Esophagus muscularis mucosa (tissue), 4 donors: ENCODE data around the gene YOD1. TPM values are rescaled to one million over a fixed set of nuclear protein-coding genes. Genes with fewer than 3 reads are reported as not detected.

Source experiments
- DNase-seq: peaks from one replicate; pipeline ENCODE4 v3.0.0-alpha.2; 2017; ENCODE audit errors: extremely low spot score
- H3K27ac ChIP-seq, 4 donors: fragments of 200-600 bp; sonication (generic); replicated peaks in 1 of 4; 1 replicate in 3 of 4; 2 replicates in 1 of 4; pipeline ENCODE4 v1.5.1; 2016 to 2019; ENCODE audit warnings: mild to moderate bottlenecking in 1 of 4
- H3K27me3 ChIP-seq, 4 donors: fragments of 200-600 bp; sonication (generic); one replicate each; pipeline versions ENCODE4 v1.5.1 to v1.6.0; 2016 to 2019
- H3K36me3 ChIP-seq, 4 donors: fragments of 200-600 bp; sonication (generic); one replicate each; pipeline ENCODE4 v1.5.1; 2016 to 2019
- H3K4me1 ChIP-seq, 4 donors: fragments of 200-600 bp; sonication (generic); one replicate each; pipeline ENCODE4 v1.5.1; 2016 to 2019
- H3K4me3 ChIP-seq, 4 donors: fragments of 200-600 bp; sonication (generic); 1 replicate in 2 of 4; 2 replicates in 2 of 4; pipeline ENCODE4 v1.5.1; 2016 to 2019; ENCODE audit warnings: mild to moderate bottlenecking in 4 of 4, moderate library complexity in 1 of 4
- H3K9me3 ChIP-seq, 4 donors: fragments of 200-600 bp; sonication (generic); 1 replicate in 3 of 4; 2 replicates in 1 of 4; pipeline ENCODE4 v1.5.1; 2016 to 2019
- EP300 ChIP-seq: sonication (generic); formaldehyde crosslinking; IDR thresholded peaks from one replicate; pipeline ENCODE4 v1.6.1; 2017; ENCODE audit warnings: antibody characterized with exemption
- POLR2A ChIP-seq: fragments of 450-650 bp; IDR thresholded peaks from one replicate; pipeline ENCODE4 v1.6.1; 2017; ENCODE audit warnings: antibody characterized with exemption, moderate library complexity, mild to moderate bottlenecking, low read depth
- POLR2AphosphoS5 ChIP-seq, 2 donors: sonication (generic); formaldehyde crosslinking; IDR thresholded peaks; one replicate each; pipeline ENCODE4 v1.6.1; 2017; ENCODE audit warnings: antibody characterized with exemption in 2 of 2
- WGBS: methylation state at CpG from one replicate; pipeline ENCODE4 v1.1.5; 2018; 5-methylcytosine and 5-hydroxymethylcytosine counted together
- intact Hi-C: fragments of 100-400 bp; cut with DNase I; formaldehyde crosslinking; loops from one replicate; pipeline ENCODE4 v1.15.1; 2023
- total RNA-seq, 4 donors: library from RNA; depleted of rRNA; stranded (reverse); fragments of >200 nt; gene quantifications; one replicate each; pipeline versions ENCODE4 v1.1.0 to v1.2.1, GENCODE V29; 2016
- TF ChIP-seq, protein P1 (sequence below), 3 experiments: fragments of 200-600 bp in 2 of 3; fragments of 450-650 bp in 1 of 3; sonication (generic) in 2 of 3; IDR thresholded peaks; one replicate each; pipeline ENCODE4 v1.5.1; 2017 to 2019; ENCODE audit warnings: antibody characterized with exemption in 3 of 3, mild to moderate bottlenecking in 2 of 3, moderate library complexity in 1 of 3

YOD1 gene
- total RNA-seq, 4 donors from 2014 or later = 6.3 to 8.5 (median 7.2) TPM

DNA sequence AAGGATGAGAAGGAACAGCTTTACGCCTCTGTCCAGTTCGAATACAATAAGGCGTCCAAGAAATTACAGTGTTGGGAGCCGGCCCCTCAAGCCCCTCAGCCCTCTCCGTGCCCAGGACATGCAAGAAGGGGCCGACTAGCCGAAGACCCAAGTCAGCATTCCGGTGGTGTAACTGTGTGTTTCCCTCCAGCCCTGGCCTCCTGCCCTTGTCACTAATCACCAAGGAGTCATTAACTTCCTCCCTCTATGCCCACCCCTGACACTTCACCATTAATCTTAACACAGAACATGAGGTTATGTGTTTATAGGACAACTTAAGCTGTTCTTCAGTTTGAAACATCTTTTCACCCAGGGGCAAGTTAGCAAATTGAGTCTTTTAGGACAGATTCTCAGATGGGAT, 21.2 kb upstream of the YOD1 start:
- H3K27me3 ChIP-seq = no peaks in the 10 kb centered on the region
- intact Hi-C loops = loop anchor here (10.0 kb wide), 1 partner anchor 337 kb away; no protein-coding TSS in a partner anchor
- TF ChIP-seq EP300 (no peak), POLR2AphosphoS5 (IDR thresholded peaks at IDR 0.05) (no peak), POLR2A (no peak)
- TF ChIP-seq, protein P1, sequence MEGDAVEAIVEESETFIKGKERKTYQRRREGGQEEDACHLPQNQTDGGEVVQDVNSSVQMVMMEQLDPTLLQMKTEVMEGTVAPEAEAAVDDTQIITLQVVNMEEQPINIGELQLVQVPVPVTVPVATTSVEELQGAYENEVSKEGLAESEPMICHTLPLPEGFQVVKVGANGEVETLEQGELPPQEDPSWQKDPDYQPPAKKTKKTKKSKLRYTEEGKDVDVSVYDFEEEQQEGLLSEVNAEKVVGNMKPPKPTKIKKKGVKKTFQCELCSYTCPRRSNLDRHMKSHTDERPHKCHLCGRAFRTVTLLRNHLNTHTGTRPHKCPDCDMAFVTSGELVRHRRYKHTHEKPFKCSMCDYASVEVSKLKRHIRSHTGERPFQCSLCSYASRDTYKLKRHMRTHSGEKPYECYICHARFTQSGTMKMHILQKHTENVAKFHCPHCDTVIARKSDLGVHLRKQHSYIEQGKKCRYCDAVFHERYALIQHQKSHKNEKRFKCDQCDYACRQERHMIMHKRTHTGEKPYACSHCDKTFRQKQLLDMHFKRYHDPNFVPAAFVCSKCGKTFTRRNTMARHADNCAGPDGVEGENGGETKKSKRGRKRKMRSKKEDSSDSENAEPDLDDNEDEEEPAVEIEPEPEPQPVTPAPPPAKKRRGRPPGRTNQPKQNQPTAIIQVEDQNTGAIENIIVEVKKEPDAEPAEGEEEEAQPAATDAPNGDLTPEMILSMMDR (IDR thresholded peaks at IDR 0.05) = no peak
- no peak overlapping the region for H3K27ac ChIP-seq
- peaks cover 22 to 88% (median 59%) of the 10 kb centered on the region in 4 donors for H3K36me3 ChIP-seq
- H3K4me3 ChIP-seq = no peak overlapping the region
- 64% methylated on average over 8 of the region's 8 CpGs for WGBS
- H3K4me1 ChIP-seq = peaks cover 0 to 27% (median 2%) of the 10 kb centered on the region in 4 donors
- no peak for DNase-seq
- no peaks in the 10 kb centered on the region for H3K9me3 ChIP-seq

DNA sequence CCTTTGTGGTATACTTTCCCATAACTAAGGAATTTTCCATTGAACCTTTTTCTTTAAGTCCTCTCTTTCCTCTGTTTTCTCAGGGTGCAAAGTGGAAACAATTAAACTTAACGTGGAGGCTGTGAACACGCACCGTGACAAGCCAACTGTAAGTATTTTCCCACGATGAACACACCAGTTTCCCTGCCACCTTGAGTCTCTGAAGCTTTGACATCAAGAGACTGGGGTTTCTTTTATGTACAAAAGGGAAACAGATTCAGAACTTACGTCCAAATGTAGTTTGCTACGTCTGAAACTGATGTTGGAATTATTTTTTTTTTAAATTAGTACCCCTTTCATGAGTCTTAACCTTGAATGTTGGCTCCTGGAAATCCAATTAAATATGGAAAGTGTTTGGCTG, 20.4 kb upstream of the YOD1 start:
- TF ChIP-seq, protein P1 (IDR thresholded peaks at IDR 0.05) = no peak
- TF ChIP-seq EP300 (no peak), POLR2AphosphoS5 (IDR thresholded peaks at IDR 0.05) (no peak), POLR2A (no peak)
- no peak for DNase-seq
- intact Hi-C loops = loop anchor here (10.0 kb wide), 1 partner anchor 337 kb away; no protein-coding TSS in a partner anchor
- Histone ChIP-seq H3K4me3 (no peak overlapping the region), H3K27ac (no peak overlapping the region), H3K27me3 (no peaks in the 10 kb centered on the region), H3K4me1 (peaks cover 0 to 19% (median 0%) of the 10 kb centered on the region in 4 donors), H3K36me3 (peaks cover 24 to 89% (median 66%) of the 10 kb centered on the region in 4 donors), H3K9me3 (no peaks in the 10 kb centered on the region)
- 94% methylated on average over 6 of the region's 6 CpGs for WGBS

DNA sequence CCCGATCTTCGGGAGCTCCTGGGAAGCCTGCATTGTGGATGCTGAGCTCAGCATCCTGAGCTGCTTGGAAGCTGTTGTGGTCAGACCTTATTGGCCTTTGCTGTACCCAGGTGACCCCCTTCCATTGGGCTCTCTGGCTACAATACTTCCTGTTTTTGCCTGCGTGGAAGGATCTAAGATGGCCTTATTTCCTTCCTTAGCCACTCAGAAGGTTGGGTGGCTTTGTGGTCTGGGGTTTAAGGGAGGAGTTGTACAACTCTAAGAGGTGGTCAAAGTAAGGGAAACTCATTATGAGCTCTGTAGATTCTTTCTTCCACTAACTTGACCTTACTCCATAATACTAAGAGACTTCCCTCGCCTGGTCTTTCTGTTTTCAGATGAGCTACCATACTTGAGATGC, 19.8 kb upstream of the YOD1 start:
- WGBS = 85% methylated on average over 4 of the region's 4 CpGs
- intact Hi-C loops = loop anchor here (10.0 kb wide), 1 partner anchor 336 kb away; no protein-coding TSS in a partner anchor
- Histone ChIP-seq H3K4me1 (peaks cover 0 to 16% (median 0%) of the 10 kb centered on the region in 4 donors), H3K27ac (no peak overlapping the region), H3K27me3 (no peaks in the 10 kb centered on the region), H3K36me3 (peaks cover 24 to 91% (median 69%) of the 10 kb centered on the region in 4 donors), H3K4me3 (no peak overlapping the region), H3K9me3 (no peaks in the 10 kb centered on the region)
- DNase-seq = no peak
- TF ChIP-seq POLR2AphosphoS5 (IDR thresholded peaks at IDR 0.05) = no peak
- no peak for TF ChIP-seq EP300
- TF ChIP-seq POLR2A = no peak

DNA sequence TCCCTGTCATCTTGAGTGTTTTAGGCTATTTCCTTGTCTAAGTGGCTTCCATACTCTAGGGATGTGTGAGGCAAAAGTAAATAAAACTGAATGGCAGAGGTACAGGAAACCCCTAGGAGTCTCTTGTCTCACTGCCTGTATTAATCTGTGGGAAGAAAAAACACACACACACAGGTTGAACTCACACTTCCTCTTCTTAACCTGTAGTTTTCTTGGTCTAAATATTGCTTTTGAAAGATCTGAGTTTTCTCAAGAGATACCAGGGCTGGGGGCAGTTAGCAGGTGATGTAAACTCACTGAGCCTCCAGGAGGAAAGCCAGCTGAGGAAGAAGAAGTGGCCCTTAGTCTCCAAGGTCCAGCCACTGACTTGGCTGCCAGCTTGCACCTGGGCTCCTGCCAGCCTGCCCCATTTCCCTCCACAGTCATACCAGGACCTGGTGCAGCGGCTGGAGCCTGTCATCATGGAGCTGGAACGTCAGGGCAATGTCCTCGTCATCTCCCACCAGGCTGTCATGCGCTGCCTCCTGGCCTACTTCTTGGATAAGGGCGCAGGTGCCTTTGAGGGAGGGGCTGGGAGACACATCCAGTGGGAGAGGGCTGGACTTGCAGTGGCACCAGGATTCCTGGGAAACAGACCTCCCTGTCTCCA, 19.0 kb upstream of the YOD1 start:
- Histone ChIP-seq H3K4me1 (peaks cover 0 to 16% (median 1%) of the 10 kb centered on the region in 4 donors), H3K9me3 (no peaks in the 10 kb centered on the region), H3K4me3 (no peak overlapping the region), H3K36me3 (peaks cover 24 to 97% (median 75%) of the 10 kb centered on the region in 4 donors), H3K27ac (no peak overlapping the region), H3K27me3 (no peaks in the 10 kb centered on the region)
- WGBS = 82% methylated on average over 2 of the region's 5 CpGs
- TF ChIP-seq, protein P1 (IDR thresholded peaks at IDR 0.05) = no peak
- TF ChIP-seq POLR2AphosphoS5 (IDR thresholded peaks at IDR 0.05) (no peak), POLR2A (no peak), EP300 (no peak)
- intact Hi-C loops = loop anchor here (10.0 kb wide), 1 partner anchor 335 kb away; no protein-coding TSS in a partner anchor
- DNase-seq = no peak

DNA sequence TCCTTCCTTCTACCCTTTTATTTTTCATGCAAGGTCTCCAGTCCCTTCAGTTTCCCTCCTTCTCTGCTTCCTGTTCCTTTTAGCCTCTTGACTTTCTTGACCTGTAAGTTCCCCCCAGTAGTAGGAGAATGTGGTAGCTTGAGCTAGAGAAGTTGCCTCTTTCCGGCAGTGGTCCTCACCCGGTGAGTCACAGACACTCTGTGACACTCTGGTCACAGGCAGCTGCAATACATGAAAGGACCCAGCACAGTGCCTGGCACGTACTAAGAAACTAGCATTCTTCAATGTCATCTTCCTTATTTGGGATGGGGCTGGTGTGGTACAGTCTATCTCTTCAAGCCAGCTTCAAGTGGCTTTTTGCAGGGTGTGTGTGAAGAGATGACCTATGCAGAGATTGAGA, 18.1 kb upstream of the YOD1 start:
- Histone ChIP-seq H3K9me3 (no peaks in the 10 kb centered on the region), H3K36me3 (peaks cover 27 to 93% (median 80%) of the 10 kb centered on the region in 4 donors), H3K4me1 (peaks cover 0 to 10% (median 2%) of the 10 kb centered on the region in 4 donors), H3K27me3 (no peaks in the 10 kb centered on the region), H3K4me3 (no peak overlapping the region), H3K27ac (no peak overlapping the region)
- whole genome bisulfite sequencing = 81% methylated on average over 3 of the region's 3 CpGs
- intact Hi-C loops = no loop called here
- no peak for DNase-seq
- TF ChIP-seq POLR2A (no peak), EP300 (no peak), POLR2AphosphoS5 (IDR thresholded peaks at IDR 0.05) (no peak)
- TF ChIP-seq, protein P1 (IDR thresholded peaks at IDR 0.05) = no peak
